ENCODE results near the gene FAM168A. TPM values are rescaled to one million over a fixed set of nuclear protein-coding genes. Genes with fewer than 3 reads are reported as not detected.

Gene FAM168A
- total RNA-seq, 1 donor from 2014 or later, result 50.8 TPM

DNA sequence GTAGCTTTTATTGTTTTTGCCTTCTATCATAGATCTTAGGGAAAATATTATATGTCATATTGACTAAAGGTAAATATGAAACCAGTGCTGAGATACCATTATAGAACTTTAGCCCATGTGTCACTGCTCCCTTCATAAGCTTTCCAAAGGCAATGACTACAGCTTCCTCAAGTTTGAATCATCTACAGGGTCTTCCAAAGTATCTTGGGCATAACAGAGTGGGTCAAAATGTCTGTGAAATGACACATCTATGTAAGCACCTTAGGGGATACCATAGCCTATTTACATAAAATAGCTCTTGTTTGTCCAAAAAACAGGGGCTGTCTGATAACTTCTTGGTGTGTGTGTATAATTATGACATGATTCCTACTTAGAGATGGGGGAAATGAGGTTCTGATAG lies 169.2 kb downstream of the FAM168A start:
- no peaks in the 10 kb centered on the region for H3K4me1 Mint-ChIP-seq (ENCODE audit: low read depth)
- no peak for DNase-seq (ENCODE audit: low spot score, unreplicated experiment)
- TF ChIP-seq, protein P1, sequence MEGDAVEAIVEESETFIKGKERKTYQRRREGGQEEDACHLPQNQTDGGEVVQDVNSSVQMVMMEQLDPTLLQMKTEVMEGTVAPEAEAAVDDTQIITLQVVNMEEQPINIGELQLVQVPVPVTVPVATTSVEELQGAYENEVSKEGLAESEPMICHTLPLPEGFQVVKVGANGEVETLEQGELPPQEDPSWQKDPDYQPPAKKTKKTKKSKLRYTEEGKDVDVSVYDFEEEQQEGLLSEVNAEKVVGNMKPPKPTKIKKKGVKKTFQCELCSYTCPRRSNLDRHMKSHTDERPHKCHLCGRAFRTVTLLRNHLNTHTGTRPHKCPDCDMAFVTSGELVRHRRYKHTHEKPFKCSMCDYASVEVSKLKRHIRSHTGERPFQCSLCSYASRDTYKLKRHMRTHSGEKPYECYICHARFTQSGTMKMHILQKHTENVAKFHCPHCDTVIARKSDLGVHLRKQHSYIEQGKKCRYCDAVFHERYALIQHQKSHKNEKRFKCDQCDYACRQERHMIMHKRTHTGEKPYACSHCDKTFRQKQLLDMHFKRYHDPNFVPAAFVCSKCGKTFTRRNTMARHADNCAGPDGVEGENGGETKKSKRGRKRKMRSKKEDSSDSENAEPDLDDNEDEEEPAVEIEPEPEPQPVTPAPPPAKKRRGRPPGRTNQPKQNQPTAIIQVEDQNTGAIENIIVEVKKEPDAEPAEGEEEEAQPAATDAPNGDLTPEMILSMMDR (IDR thresholded peaks at IDR 0.05; ENCODE audit: unreplicated experiment), result no peak
- H3K27ac Mint-ChIP-seq, result no peak overlapping the region
- no peaks in the 10 kb centered on the region for H3K27me3 Mint-ChIP-seq
- no peaks in the 10 kb centered on the region for H3K36me3 Mint-ChIP-seq (ENCODE audit: insufficient read depth)
- no peak overlapping the region for H3K4me3 Mint-ChIP-seq (ENCODE audit: low read depth)
- H3K9me3 Mint-ChIP-seq (ENCODE audit: low read depth), result no peaks in the 10 kb centered on the region

DNA sequence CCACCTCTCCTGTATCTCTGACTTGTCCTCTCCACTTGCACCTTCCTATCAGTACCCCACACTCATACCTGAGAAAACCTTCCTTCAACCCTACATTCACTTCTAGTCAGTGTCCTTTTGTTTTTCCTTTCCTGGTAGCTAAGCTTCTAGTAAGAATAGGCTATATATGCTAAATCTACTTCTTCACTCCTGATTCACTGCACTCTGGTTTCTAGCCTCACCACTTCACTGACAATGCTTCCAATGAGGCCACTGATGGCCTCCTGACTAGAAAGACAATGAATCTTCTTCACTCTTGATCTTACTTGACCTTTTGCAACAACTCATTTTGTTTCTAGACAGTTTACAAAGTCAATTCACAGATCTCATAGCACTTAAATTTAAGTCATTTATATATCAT lies 169.7 kb downstream of the FAM168A start:
- H3K9me3 Mint-ChIP-seq (ENCODE audit: low read depth), result no peaks in the 10 kb centered on the region

DNA sequence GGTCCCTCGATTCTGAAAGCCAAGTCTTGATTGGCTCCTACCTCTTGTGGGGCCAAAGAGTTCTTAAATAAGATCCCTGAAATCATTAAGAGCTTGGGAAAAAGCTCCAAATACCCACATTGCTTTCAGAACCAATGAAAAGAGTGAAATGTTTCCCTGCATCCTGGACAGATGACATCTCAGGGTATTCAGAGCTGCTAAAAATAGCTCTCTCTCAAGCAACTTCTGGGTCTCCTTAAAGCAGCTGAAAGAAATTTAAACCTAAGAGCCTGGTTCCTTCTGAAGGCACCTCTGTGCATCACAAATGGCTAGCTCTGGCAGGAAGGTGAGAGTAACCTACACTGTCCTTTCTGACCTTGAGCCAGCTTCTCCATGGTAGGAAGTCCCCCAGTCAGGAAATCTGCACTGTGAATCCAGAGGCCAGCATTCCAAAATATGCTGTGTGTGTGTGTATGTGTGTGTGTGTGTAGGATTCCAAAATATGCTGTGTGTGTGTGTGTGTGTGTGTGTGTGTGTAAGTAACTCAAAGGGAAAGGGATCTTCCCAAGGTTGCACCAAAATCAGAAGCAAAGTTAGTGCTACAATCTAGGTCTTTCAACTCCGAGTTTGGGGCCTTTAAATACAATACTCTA lies 171.6 kb downstream of the FAM168A start:
- Mint-ChIP-seq H3K4me3 (ENCODE audit: low read depth) (no peak overlapping the region), H3K4me1 (ENCODE audit: low read depth) (peaks cover 1% of the 10 kb centered on the region), H3K9me3 (ENCODE audit: low read depth) (no peaks in the 10 kb centered on the region), H3K27me3 (no peaks in the 10 kb centered on the region), H3K27ac (no peak overlapping the region), H3K36me3 (ENCODE audit: insufficient read depth) (no peaks in the 10 kb centered on the region)
- TF ChIP-seq, protein P1 (IDR thresholded peaks at IDR 0.05; ENCODE audit: unreplicated experiment), result no peak
- no peak for DNase-seq (ENCODE audit: low spot score, unreplicated experiment)

More for the DNA sequence above, 169.7 kb downstream of the FAM168A start:
- Mint-ChIP-seq H3K4me1 (ENCODE audit: low read depth) (no peaks in the 10 kb centered on the region), H3K27ac (no peak overlapping the region), H3K36me3 (ENCODE audit: insufficient read depth) (no peaks in the 10 kb centered on the region), H3K4me3 (ENCODE audit: low read depth) (no peak overlapping the region), H3K27me3 (no peaks in the 10 kb centered on the region)
- DNase-seq (ENCODE audit: low spot score, unreplicated experiment), result no peak
- TF ChIP-seq, protein P1 (IDR thresholded peaks at IDR 0.05; ENCODE audit: unreplicated experiment), result no peak

DNA sequence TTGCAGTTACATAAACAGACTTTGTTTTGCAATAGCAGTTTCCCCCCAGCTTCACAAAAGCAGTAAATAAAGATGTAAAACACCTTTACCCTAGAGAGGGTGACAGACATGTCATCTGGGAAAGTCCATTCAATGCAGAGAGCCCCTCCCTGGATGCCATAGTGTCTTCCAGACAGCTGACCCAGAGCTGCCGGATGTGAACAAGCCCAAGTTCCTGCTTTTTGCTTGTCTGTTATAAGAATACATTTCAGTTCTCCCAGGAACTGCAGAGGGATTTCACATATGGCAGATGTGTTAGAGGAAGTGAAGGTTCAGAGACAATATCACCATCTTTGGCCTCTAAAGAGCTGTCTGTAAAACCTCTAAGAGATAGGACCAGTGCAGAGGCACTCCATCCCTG lies 172.8 kb downstream of the FAM168A start:
- H3K4me3 Mint-ChIP-seq (ENCODE audit: low read depth), result no peak overlapping the region
- peaks cover 2% of the 10 kb centered on the region for H3K4me1 Mint-ChIP-seq (ENCODE audit: low read depth)
- H3K27ac Mint-ChIP-seq, result no peak overlapping the region
- TF ChIP-seq, protein P1 (IDR thresholded peaks at IDR 0.05; ENCODE audit: unreplicated experiment), result no peak
- H3K36me3 Mint-ChIP-seq (ENCODE audit: insufficient read depth), result no peaks in the 10 kb centered on the region
- no peaks in the 10 kb centered on the region for H3K27me3 Mint-ChIP-seq
- no peaks in the 10 kb centered on the region for H3K9me3 Mint-ChIP-seq (ENCODE audit: low read depth)
- DNase-seq (ENCODE audit: low spot score, unreplicated experiment), result no peak

GRCh38 chr11:73423506-73423905 lies 174.4 kb downstream of the FAM168A start:
- Mint-ChIP-seq H3K4me3 (ENCODE audit: low read depth) (no peak overlapping the region), H3K9me3 (ENCODE audit: low read depth) (no peaks in the 10 kb centered on the region), H3K27me3 (no peaks in the 10 kb centered on the region), H3K36me3 (ENCODE audit: insufficient read depth) (peaks cover 4% of the 10 kb centered on the region), H3K27ac (no peak overlapping the region), H3K4me1 (ENCODE audit: low read depth) (peaks cover 2% of the 10 kb centered on the region)
- TF ChIP-seq, protein P1 (IDR thresholded peaks at IDR 0.05; ENCODE audit: unreplicated experiment), result no peak
- DNase-seq (ENCODE audit: low spot score, unreplicated experiment), result no peak
